GM12878 (cell line): Measurements from ENCODE around the gene INSRR. TPM values are rescaled to one million over a fixed set of nuclear protein-coding genes. Genes with fewer than 3 reads are reported as not detected.

Experiments
- EED ChIP-seq: sonication (generic); IDR thresholded peaks from 2 replicates; pipeline ENCODE4 v1.6.1; 2016; ENCODE audit warnings: antibody characterized with exemption, low read depth
- GATAD2B ChIP-seq: fragments of 450-650 bp; conservative IDR thresholded peaks from 2 replicates; pipeline ENCODE4 v1.6.1; 2017; ENCODE audit warnings: low read depth, mild to moderate bottlenecking, moderate library complexity
- JUND ChIP-seq: IDR thresholded peaks from 2 replicates; pipeline ENCODE4 v1.6.1; 2012; ENCODE audit warnings: low read depth, mild to moderate bottlenecking, low read length, improper control_type of control experiment, moderate library complexity
- MXI1 ChIP-seq: fragments of 150-350 bp; IDR thresholded peaks from 2 replicates; pipeline ENCODE4 v1.6.1; 2011; ENCODE audit warnings: low read depth, mild to moderate bottlenecking, inconsistent platforms, low read length, improper control_type of control experiment
- NR2C1 ChIP-seq: fragments of 450-650 bp; IDR thresholded peaks from 2 replicates; pipeline ENCODE4 v1.6.1; 2017; ENCODE audit warnings: antibody characterized with exemption, mild to moderate bottlenecking, moderate library complexity
- RELA ChIP-seq: fragments of 450-650 bp; IDR thresholded peaks from 2 replicates; pipeline ENCODE4 v1.8.0; 2014; ENCODE audit warnings: borderline replicate concordance; ENCODE audit not compliant: partially characterized antibody
- SIX5 ChIP-seq: IDR thresholded peaks from 2 replicates; pipeline ENCODE4 v1.6.1; 2011; ENCODE audit warnings: mild to moderate bottlenecking, low read depth, low read length, moderate library complexity; ENCODE audit not compliant: severe bottlenecking
- TARDBP ChIP-seq: IDR thresholded peaks from 2 replicates; pipeline ENCODE4 v1.6.1; 2016; ENCODE audit warnings: borderline replicate concordance
- TCF7 ChIP-seq: IDR thresholded peaks from 2 replicates; pipeline ENCODE4 v1.6.1; 2014; ENCODE audit warnings: antibody characterized with exemption, borderline replicate concordance
- ZZZ3 ChIP-seq: IDR thresholded peaks from 2 replicates; pipeline ENCODE4 v1.6.1; 2011; ENCODE audit warnings: low read depth; ENCODE audit not compliant: control insufficient read depth, insufficient read length
- polyA plus RNA-seq, 11 experiments: library from polyadenylated mRNA; depleted of rRNA in 4 of 11; unstranded in 6 of 11; stranded (reverse) in 5 of 11; fragments of >200 nt; fragmentation: Nextera tagmentation in 4 of 11; fragmentation: Illumina TruSeq in 1 of 11; extraction: Ambion mirVana in 4 of 11; extraction: Trizol in 1 of 11; gene quantifications; 1 replicate in 1 of 11; 2 replicates in 10 of 11; pipeline versions ENCODE4 v1.2.1 to v1.2.3, GENCODE V29; 2011 to 2016; ENCODE audit warnings: inconsistent platforms in 2 of 11, missing spikeins in 2 of 11, low read depth in 1 of 11
- total RNA-seq, 4 experiments: library from RNA; depleted of rRNA in 3 of 4; stranded (reverse); fragments of >200 nt in 3 of 4; fragmentation: Illumina TruSeq in 1 of 4; extraction: Trizol in 1 of 4; gene quantifications; 2 replicates each; pipeline versions ENCODE4 v1.2.1 to v1.2.3, GENCODE V29; 2013 to 2021
- TF ChIP-seq, protein P1 (sequence below): fragments of 450-650 bp; formaldehyde crosslinking; IDR thresholded peaks from 2 replicates; pipeline ENCODE4 v1.4.0; 2020; ENCODE audit warnings: mild to moderate bottlenecking, moderate library complexity
- TF ChIP-seq, protein P2 (sequence below): fragments of 450-650 bp; IDR thresholded peaks from 2 replicates; pipeline ENCODE4 v1.6.1; 2017; ENCODE audit warnings: borderline replicate concordance
- TF ChIP-seq, protein P3 (sequence below): IDR thresholded peaks from 2 replicates; pipeline ENCODE4 v1.6.1; 2011; ENCODE audit warnings: mild to moderate bottlenecking, low read depth, low read length, moderate library complexity; ENCODE audit not compliant: insufficient replicate concordance

INSRR gene
- total and polyA plus RNA-seq, 10 of the 15 experiments (the other 5 are each of a cell fraction or from before 2014, with no cell fraction given), result 0.01 TPM; not detected in 9

DNA sequence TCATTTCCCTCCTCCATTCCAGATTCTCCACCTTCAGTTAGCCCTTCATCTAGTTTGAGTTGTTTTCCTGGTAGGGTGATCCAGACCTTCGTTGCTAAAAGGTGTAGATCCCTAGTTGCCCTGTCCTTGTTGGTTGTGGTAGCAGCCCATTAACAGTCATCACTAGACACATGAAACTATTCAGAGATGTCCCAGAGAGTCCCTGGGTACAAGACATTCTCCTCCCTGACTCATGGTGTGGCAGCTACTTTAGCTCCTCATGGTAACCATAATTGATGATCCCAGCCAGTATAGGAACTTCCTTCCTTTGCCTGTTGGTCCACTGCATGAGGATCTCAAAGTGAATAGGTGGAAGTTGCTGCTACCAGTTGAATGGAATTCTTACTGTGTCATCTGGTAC, 36.2 kb downstream of the INSRR start (continued):
- no peak for TF ChIP-seq MXI1
- no peak for TF ChIP-seq TARDBP
- TF ChIP-seq ZZZ3, result no peak
- TF ChIP-seq, protein P1, sequence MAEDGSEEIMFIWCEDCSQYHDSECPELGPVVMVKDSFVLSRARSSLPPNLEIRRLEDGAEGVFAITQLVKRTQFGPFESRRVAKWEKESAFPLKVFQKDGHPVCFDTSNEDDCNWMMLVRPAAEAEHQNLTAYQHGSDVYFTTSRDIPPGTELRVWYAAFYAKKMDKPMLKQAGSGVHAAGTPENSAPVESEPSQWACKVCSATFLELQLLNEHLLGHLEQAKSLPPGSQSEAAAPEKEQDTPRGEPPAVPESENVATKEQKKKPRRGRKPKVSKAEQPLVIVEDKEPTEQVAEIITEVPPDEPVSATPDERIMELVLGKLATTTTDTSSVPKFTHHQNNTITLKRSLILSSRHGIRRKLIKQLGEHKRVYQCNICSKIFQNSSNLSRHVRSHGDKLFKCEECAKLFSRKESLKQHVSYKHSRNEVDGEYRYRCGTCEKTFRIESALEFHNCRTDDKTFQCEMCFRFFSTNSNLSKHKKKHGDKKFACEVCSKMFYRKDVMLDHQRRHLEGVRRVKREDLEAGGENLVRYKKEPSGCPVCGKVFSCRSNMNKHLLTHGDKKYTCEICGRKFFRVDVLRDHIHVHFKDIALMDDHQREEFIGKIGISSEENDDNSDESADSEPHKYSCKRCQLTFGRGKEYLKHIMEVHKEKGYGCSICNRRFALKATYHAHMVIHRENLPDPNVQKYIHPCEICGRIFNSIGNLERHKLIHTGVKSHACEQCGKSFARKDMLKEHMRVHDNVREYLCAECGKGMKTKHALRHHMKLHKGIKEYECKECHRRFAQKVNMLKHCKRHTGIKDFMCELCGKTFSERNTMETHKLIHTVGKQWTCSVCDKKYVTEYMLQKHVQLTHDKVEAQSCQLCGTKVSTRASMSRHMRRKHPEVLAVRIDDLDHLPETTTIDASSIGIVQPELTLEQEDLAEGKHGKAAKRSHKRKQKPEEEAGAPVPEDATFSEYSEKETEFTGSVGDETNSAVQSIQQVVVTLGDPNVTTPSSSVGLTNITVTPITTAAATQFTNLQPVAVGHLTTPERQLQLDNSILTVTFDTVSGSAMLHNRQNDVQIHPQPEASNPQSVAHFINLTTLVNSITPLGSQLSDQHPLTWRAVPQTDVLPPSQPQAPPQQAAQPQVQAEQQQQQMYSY (CRISPR knock-in tag), result no peak
- TF ChIP-seq, protein P2, sequence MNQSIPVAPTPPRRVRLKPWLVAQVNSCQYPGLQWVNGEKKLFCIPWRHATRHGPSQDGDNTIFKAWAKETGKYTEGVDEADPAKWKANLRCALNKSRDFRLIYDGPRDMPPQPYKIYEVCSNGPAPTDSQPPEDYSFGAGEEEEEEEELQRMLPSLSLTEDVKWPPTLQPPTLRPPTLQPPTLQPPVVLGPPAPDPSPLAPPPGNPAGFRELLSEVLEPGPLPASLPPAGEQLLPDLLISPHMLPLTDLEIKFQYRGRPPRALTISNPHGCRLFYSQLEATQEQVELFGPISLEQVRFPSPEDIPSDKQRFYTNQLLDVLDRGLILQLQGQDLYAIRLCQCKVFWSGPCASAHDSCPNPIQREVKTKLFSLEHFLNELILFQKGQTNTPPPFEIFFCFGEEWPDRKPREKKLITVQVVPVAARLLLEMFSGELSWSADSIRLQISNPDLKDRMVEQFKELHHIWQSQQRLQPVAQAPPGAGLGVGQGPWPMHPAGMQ, result no peak
- TF ChIP-seq, protein P3, sequence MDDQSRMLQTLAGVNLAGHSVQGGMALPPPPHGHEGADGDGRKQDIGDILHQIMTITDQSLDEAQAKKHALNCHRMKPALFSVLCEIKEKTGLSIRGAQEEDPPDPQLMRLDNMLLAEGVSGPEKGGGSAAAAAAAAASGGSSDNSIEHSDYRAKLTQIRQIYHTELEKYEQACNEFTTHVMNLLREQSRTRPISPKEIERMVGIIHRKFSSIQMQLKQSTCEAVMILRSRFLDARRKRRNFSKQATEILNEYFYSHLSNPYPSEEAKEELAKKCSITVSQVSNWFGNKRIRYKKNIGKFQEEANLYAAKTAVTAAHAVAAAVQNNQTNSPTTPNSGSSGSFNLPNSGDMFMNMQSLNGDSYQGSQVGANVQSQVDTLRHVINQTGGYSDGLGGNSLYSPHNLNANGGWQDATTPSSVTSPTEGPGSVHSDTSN, result no peak
- no peak for TF ChIP-seq JUND
- no peak for TF ChIP-seq GATAD2B
- no peak for TF ChIP-seq RELA
- TF ChIP-seq SIX5, result no peak
- no peak for TF ChIP-seq NR2C1
- TF ChIP-seq EED, result no peak
- no peak for TF ChIP-seq TCF7
